Keratinocyte (primary cell): ENCODE results near the gene SIK3.

Experiments used
- CTCF ChIP-seq, 3 experiments: IDR thresholded peaks in 1 of 3; conservative IDR thresholded peaks in 1 of 3; optimal IDR thresholded peaks in 1 of 3; 2 replicates in 2 of 3; 3 replicates in 1 of 3; pipeline versions ENCODE3 to v1.5.1; 2011; ENCODE audit warnings: low read length in 3 of 3, mild to moderate bottlenecking in 3 of 3, moderate library complexity in 2 of 3, control low read depth in 1 of 3, inconsistent platforms in 1 of 3; ENCODE audit not compliant: insufficient read depth in 2 of 3; ENCODE audit errors: extremely low read depth in 1 of 3
- EZH2 ChIP-seq: IDR thresholded peaks from one replicate; pipeline ENCODE4 v1.6.1; 2012; ENCODE audit warnings: inconsistent platforms, mild to moderate bottlenecking, low read length, moderate library complexity

GRCh38 chr11:116825854-116826750, 272.1 kb downstream of the SIK3 start:
- no peak for TF ChIP-seq CTCF (optimal IDR thresholded peaks at IDR 0.05 in 1 of 3, IDR thresholded peaks at IDR 0.05 in 1 of 3, conservative IDR thresholded peaks at IDR 0.05 in 1 of 3; ENCODE audit: extremely low read depth in 1 of 3, insufficient read depth in 2 of 3, low read length in 3 of 3)
- no peak for TF ChIP-seq EZH2
